Thoracic aorta (tissue), 2 donors: Measurements from ENCODE around the gene COPB1. TPM values are rescaled to one million over a fixed set of nuclear protein-coding genes. Genes with fewer than 3 reads are reported as not detected.
A peak's percentile ranks its signal among the peaks of the same experiment; 100 is the strongest.

ENCODE experiments used
- ATAC-seq: fragments of 150-250 bp; one replicate; pipeline ENCODE4 v1.8.0; 2017; ENCODE audit warnings: low read depth; ENCODE audit not compliant: insufficient number of reproducible peaks, low FRiP score
- DNase-seq: peaks from one replicate; pipeline ENCODE4 v3.0.0-alpha.2; 2020; ENCODE audit warnings: low spot score
- H3K27ac ChIP-seq, 2 donors: fragments of 200-600 bp; sonication (generic); 1 replicate in 1 of 2; 2 replicates in 1 of 2; pipeline ENCODE4 v1.5.1; 2016; ENCODE audit warnings: mild to moderate bottlenecking in 2 of 2, moderate library complexity in 2 of 2
- H3K27me3 ChIP-seq: fragments of 200-600 bp; sonication (generic); replicated peaks from 2 replicates; pipeline ENCODE4 v1.6.0; 2016; ENCODE audit warnings: mild to moderate bottlenecking; ENCODE audit not compliant: insufficient read depth
- H3K36me3 ChIP-seq: fragments of 200-600 bp; sonication (generic); one replicate; pipeline ENCODE4 v1.5.1; 2016
- H3K4me1 ChIP-seq, 2 donors: fragments of 200-600 bp; sonication (generic); 1 replicate in 1 of 2; 2 replicates in 1 of 2; pipeline versions ENCODE4 v1.5.1 to v1.6.0; 2016; ENCODE audit warnings: low read depth in 2 of 2, mild to moderate bottlenecking in 1 of 2; ENCODE audit not compliant: control insufficient read depth in 1 of 2
- H3K4me3 ChIP-seq: fragments of 200-600 bp; sonication (generic); 2 replicates; pipeline ENCODE4 v1.5.1; 2016; ENCODE audit warnings: mild to moderate bottlenecking
- H3K9me3 ChIP-seq: fragments of 200-600 bp; sonication (generic); 2 replicates; pipeline ENCODE4 v1.5.1; 2016
- total RNA-seq, 2 donors: library from RNA; depleted of rRNA; stranded (reverse); fragments of >200 nt; gene quantifications; one replicate each; pipeline versions ENCODE4 v1.1.0 to v1.2.3, GENCODE V29; 2016
- TF ChIP-seq, protein P1 (sequence below): fragments of 200-600 bp; sonication (generic); IDR thresholded peaks from one replicate; pipeline ENCODE4 v1.5.1; 2019; ENCODE audit warnings: antibody characterized with exemption

Gene COPB1
- total RNA-seq, 2 donors from 2014 or later = 88.8 to 111 TPM

DNA sequence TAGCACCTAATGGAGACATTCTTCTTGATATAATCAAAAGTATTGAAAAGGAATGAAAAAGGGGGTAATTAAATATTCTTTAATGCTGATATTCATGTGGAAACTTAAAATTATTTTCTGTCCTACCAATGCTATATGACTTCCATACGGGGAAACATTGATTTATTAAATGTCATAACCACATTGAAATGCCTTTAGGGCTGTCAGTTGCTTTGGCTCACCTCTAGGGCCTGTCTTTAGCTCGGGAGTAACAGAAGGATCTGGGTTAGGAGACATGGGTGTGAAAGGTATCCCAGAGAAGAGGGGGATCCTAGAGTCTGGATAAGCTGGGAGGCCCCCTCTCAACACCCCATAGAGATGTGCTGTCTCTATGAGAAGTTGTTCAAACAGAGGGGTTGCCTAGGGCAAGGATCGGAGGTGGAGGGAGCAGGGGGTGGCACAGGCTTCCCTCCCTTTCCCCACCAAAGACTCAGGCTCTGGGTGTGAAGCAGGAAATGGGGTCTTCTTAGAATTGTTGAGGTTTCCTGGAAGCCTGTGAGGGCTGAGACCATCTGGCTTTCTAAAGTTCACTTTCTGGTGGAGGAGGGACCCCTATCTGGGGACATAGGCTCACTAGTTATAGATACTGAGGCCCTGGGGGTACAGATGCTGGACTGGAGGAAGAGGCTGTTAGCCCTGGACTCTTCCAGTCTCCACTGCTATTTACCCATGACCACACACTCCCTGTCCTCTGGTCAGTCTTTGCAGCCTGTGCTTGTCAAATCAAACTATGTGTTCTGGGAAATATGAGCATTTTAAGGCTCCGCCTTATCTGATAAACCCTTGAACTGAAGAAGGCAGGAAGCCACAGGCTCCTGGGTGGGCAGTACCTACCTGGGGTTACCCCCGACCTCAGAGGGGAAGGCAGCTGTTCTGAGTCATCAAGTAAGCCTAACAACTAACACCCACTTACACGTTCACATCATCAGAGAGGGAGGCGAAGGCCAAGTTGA, 84.8 kb downstream of the COPB1 start:
- no peaks in the 10 kb centered on the region for H3K36me3 ChIP-seq
- H3K4me3 ChIP-seq = no peak overlapping the region
- no peaks in the 10 kb centered on the region for H3K9me3 ChIP-seq
- H3K4me1 ChIP-seq = peaks cover 6 to 32% of the 10 kb centered on the region in 2 donors
- TF ChIP-seq, protein P1, sequence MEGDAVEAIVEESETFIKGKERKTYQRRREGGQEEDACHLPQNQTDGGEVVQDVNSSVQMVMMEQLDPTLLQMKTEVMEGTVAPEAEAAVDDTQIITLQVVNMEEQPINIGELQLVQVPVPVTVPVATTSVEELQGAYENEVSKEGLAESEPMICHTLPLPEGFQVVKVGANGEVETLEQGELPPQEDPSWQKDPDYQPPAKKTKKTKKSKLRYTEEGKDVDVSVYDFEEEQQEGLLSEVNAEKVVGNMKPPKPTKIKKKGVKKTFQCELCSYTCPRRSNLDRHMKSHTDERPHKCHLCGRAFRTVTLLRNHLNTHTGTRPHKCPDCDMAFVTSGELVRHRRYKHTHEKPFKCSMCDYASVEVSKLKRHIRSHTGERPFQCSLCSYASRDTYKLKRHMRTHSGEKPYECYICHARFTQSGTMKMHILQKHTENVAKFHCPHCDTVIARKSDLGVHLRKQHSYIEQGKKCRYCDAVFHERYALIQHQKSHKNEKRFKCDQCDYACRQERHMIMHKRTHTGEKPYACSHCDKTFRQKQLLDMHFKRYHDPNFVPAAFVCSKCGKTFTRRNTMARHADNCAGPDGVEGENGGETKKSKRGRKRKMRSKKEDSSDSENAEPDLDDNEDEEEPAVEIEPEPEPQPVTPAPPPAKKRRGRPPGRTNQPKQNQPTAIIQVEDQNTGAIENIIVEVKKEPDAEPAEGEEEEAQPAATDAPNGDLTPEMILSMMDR = no peak
- no peaks in the 10 kb centered on the region for H3K27me3 ChIP-seq
- no peak for DNase-seq
- no peak for ATAC-seq
- peak overlapping the region; percentile 11 to 14 for H3K27ac ChIP-seq

DNA sequence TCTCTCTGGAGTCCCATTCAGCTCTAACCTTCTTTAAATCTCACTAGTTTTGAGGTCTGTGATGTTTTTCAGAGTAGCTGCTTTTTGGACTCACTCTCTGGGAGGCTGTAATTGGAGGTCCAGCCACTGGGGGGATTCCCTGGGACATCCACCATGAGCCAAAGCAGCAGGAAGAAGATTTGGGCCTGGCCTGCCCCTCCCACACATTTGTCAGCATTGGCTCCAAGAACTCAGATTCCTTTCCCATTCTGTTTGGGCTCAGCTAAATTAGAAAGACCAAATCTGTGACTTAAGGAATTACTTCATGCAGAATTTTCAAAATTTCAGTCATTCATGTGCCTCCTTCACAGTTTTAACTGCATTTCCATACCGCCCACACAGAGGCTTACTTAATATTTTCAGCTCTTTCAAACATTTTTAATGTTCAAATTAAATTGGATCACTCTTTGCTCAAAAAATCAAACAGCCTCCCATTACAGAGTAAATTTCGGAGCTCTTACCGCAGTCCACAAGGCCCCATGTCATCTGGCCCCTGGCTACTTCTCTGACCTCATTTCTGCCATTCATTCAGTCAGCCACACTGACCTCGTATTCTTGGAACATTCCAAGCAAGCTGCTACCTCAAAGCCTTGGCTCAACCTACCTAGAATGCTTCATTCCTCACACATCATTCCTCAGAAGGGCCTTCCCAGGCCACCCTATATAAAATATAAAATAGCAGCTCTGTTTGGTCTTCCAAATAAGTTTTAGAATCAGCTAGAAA, 86.1 kb downstream of the COPB1 start:
- Histone ChIP-seq H3K4me3 (no peak overlapping the region), H3K4me1 (peaks cover 6 to 32% of the 10 kb centered on the region in 2 donors), H3K36me3 (no peaks in the 10 kb centered on the region), H3K9me3 (no peaks in the 10 kb centered on the region), H3K27ac (peak overlapping the region in 1 of 2 donors; percentile 54), H3K27me3 (no peaks in the 10 kb centered on the region)
- no peak for DNase-seq
- TF ChIP-seq, protein P1 = peak; percentile 27
- no peak for ATAC-seq

DNA sequence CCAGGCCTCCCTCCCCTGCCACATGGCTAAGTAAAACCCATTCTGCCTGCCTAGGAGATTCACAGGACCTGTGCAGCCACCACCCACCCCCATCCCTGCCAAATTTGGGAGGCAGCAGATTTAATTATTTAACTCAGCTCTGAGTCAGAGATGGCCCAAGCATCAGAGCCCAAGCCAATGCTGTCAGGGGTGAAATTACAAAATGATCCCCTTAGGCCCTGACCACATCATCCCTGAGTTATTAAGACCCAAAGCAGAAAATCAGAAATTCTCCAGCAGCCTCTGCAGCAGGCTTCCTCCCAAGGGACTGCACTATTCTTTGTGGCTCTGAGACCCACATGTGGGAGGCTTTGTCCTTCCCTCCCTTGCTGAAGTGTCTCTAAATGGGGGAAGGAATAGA, 87.8 kb downstream of the COPB1 start:
- Histone ChIP-seq H3K4me3 (no peak overlapping the region), H3K36me3 (no peaks in the 10 kb centered on the region), H3K27me3 (no peaks in the 10 kb centered on the region), H3K9me3 (no peaks in the 10 kb centered on the region), H3K27ac (no peak overlapping the region), H3K4me1 (peaks cover 6 to 23% of the 10 kb centered on the region in 2 donors)
- TF ChIP-seq, protein P1 = no peak
- ATAC-seq (peak; percentile 66), DNase-seq (no peak)

DNA sequence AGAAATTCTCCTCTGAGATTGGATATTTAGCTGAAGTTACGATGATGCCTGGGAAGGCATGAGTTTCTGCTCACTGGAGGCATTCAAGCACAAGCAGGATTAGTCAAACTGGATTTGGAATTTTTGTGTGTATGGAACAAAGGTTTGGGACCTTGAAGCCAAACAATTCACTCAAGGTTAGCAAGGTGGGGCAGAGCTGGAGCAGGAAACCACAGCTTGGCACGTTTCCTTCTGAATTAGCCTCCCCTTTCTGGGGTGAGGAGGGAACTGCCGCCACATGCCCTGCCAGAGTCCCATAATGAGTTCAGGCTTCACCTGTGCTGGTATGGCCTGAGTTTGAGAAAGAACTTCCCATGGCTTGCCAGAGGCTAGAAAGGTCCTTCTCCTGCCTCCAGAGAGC, 89.7 kb downstream of the COPB1 start:
- H3K27ac ChIP-seq = no peak overlapping the region
- H3K4me1 ChIP-seq = peaks cover 6 to 23% of the 10 kb centered on the region in 2 donors
- H3K4me3 ChIP-seq = no peak overlapping the region
- no peaks in the 10 kb centered on the region for H3K27me3 ChIP-seq
- TF ChIP-seq, protein P1 = no peak
- no peak for DNase-seq
- no peaks in the 10 kb centered on the region for H3K36me3 ChIP-seq
- no peak for ATAC-seq
- H3K9me3 ChIP-seq = no peaks in the 10 kb centered on the region

DNA sequence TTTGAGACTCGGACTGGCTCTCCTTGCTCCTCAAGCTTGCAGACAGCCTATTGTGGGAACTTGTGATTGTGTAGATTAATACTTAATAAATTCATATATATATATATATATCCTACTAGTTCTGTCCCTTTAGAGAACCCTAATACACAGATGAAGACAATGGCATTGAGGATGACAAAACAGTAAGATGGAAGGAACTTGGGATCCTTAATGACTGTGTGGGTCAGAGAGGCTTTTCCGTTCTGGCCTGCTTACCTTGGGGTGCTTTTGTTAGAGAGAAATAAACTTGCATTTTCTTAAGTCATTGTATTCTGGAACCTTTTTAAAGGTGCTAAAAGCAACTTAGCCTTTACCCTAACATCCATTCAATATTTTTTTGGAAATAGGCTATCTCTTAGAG, 91.0 kb downstream of the COPB1 start:
- no peaks in the 10 kb centered on the region for H3K9me3 ChIP-seq
- H3K4me1 ChIP-seq = peaks cover 2 to 18% of the 10 kb centered on the region in 2 donors
- H3K27me3 ChIP-seq = no peaks in the 10 kb centered on the region
- ATAC-seq (no peak), DNase-seq (no peak)
- TF ChIP-seq, protein P1 = no peak
- H3K27ac ChIP-seq = no peak overlapping the region
- H3K36me3 ChIP-seq = no peaks in the 10 kb centered on the region
- H3K4me3 ChIP-seq = no peak overlapping the region
